RWPE2 (cell line): ENCODE data around the gene SETD2.

Experiments used
- ATAC-seq: fragments of 200-7000 bp; cut with Tn5 transposase; 3 replicates; pipeline ENCODE4 v1.9.1; 2021; ENCODE audit warnings: low read depth
- DNase-seq: peaks from one replicate; pipeline ENCODE4 v3.0.0-alpha.2; 2020; ENCODE audit warnings: low spot score
- H3K27ac ChIP-seq: fragments of 450-650 bp; 2 replicates; pipeline ENCODE4 v1.5.1; 2017; ENCODE audit warnings: mild to moderate bottlenecking; ENCODE audit not compliant: poor library complexity, severe bottlenecking
- H3K27me3 ChIP-seq: fragments of 250-450 bp; sonication (Bioruptor Pico); 2 replicates; pipeline ENCODE4 v1.5.1; 2021; ENCODE audit warnings: mild to moderate bottlenecking, moderate library complexity; ENCODE audit not compliant: insufficient read depth, poor library complexity, severe bottlenecking
- H3K36me3 ChIP-seq: fragments of 250-450 bp; sonication (Bioruptor Pico); 2 replicates; pipeline ENCODE4 v1.5.1; 2020; ENCODE audit warnings: low read depth, mild to moderate bottlenecking, moderate library complexity
- H3K4me1 ChIP-seq: fragments of 250-450 bp; sonication (Bioruptor Pico); 2 replicates; pipeline ENCODE4 v1.5.1; 2021; ENCODE audit warnings: mild to moderate bottlenecking, moderate library complexity; ENCODE audit not compliant: insufficient read depth, poor library complexity, severe bottlenecking
- H3K4me3 ChIP-seq: fragments of 250-450 bp; sonication (Bioruptor Pico); 2 replicates; pipeline ENCODE4 v1.5.1; 2021; ENCODE audit warnings: mild to moderate bottlenecking, moderate library complexity; ENCODE audit not compliant: severe bottlenecking
- H3K9me3 ChIP-seq: fragments of 250-450 bp; sonication (Bioruptor Pico); 2 replicates; pipeline ENCODE4 v1.5.1; 2021; ENCODE audit warnings: mild to moderate bottlenecking, moderate library complexity; ENCODE audit not compliant: severe bottlenecking
- TF ChIP-seq, protein P1 (sequence below): fragments of 450-650 bp; IDR thresholded peaks from one replicate; pipeline ENCODE4 v1.5.1; 2017; ENCODE audit warnings: mild to moderate bottlenecking, moderate library complexity; ENCODE audit not compliant: poor library complexity, severe bottlenecking

The SETD2 gene

DNA sequence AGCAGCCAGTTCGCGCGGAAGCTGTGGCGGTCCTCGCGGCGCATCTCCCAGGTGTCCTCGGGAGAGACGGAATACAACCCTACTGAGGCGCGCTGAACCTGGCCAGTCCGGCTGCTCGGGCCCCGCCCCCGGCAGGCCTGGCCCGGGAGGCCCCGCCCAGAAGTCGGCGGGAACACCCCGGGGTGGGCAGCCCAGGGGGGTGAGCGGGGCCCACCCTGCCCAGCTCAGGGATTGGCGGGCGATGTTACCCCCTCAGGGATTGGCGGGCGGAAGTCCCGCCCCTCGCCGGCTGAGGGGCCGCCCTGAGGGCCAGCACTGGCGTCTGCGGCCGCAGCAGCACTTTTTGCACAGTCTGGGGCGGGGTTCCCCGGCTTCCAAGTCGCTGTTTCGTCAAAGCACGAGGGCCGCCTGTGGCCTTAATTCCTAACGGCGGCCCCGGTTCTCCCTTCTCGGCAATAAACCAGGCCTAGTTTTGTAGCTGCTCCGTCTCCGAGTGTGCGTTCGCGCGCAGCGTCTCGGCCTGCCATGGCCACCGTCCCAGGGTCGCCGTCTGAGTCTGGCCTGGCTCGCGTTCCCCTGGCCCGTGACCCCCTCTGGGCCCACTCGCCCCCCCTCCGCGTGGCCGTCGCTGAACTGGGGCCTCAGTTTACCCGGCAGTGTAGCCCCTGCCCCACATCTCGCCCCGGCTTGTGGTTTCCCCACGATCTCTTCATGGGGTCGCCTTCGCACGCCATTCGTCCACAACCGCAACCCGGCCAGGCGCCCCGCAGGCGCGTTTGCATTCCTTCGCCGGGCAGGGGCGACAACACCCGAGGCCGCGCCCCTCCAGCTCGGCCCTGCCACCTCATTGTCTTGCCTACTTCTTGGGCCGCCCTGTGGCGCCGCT is 154.4 kb downstream of the SETD2 start:
- peak overlapping the region; percentile 15 for H3K4me3 ChIP-seq
- H3K27ac ChIP-seq = no peak overlapping the region
- DNase-seq (peak; percentile 72), ATAC-seq (peak; percentile 73)
- TF ChIP-seq, protein P1, sequence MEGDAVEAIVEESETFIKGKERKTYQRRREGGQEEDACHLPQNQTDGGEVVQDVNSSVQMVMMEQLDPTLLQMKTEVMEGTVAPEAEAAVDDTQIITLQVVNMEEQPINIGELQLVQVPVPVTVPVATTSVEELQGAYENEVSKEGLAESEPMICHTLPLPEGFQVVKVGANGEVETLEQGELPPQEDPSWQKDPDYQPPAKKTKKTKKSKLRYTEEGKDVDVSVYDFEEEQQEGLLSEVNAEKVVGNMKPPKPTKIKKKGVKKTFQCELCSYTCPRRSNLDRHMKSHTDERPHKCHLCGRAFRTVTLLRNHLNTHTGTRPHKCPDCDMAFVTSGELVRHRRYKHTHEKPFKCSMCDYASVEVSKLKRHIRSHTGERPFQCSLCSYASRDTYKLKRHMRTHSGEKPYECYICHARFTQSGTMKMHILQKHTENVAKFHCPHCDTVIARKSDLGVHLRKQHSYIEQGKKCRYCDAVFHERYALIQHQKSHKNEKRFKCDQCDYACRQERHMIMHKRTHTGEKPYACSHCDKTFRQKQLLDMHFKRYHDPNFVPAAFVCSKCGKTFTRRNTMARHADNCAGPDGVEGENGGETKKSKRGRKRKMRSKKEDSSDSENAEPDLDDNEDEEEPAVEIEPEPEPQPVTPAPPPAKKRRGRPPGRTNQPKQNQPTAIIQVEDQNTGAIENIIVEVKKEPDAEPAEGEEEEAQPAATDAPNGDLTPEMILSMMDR = no peak
- H3K36me3 ChIP-seq = peaks cover 37% of the 10 kb centered on the region
- H3K4me1 ChIP-seq = no peaks in the 10 kb centered on the region
- no peaks in the 10 kb centered on the region for H3K9me3 ChIP-seq
- no peaks in the 10 kb centered on the region for H3K27me3 ChIP-seq

DNA sequence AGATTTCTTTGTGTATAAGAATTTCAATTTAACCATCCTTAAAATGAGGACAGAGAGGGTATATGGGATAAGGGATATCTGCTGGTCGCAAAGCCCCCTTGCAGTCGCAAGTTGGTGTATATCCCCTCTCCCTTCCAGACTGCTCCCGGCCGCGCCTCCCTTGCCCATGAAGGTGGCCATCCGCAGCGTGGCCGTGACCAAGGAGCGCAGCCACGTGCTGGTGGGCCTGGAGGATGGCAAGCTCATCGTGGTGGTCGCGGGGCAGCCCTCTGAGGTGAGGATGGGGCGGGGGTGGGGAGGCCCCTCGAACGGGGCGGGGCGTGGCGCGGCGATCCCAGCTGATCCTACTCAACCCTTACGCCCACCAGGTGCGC is 155.1 kb downstream of the SETD2 start:
- Histone ChIP-seq H3K4me3 (peak overlapping the region; percentile 15), H3K9me3 (no peaks in the 10 kb centered on the region), H3K4me1 (no peaks in the 10 kb centered on the region), H3K36me3 (peaks cover 41% of the 10 kb centered on the region), H3K27me3 (no peaks in the 10 kb centered on the region), H3K27ac (no peak overlapping the region)
- DNase-seq = no peak
- TF ChIP-seq, protein P1 = no peak
- no peak for ATAC-seq

DNA sequence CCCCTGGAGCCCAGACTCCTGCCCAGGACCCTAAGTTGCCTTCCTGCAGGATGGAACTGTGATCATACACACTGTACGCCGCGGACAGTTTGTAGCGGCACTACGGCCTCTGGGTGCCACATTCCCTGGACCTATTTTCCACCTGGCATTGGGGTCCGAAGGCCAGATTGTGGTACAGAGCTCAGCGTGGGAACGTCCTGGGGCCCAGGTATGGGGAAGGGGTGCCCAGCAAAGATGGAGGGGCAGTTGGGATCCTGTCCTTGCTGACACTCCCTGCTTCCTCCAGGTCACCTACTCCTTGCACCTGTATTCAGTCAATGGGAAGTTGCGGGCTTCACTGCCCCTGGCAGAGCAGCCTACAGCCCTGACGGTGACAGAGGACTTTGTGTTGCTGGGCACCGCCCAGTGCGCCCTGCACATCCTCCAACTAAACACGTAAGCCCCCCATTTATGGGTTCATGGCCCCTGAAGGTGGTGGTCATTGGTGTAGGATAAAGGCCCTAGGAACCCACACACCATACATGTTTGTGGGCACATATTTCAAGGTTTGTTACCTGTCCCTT is 155.6 kb downstream of the SETD2 start:
- DNase-seq (no peak), ATAC-seq (no peak)
- Histone ChIP-seq H3K27me3 (no peaks in the 10 kb centered on the region), H3K4me3 (no peak overlapping the region), H3K4me1 (no peaks in the 10 kb centered on the region), H3K9me3 (no peaks in the 10 kb centered on the region), H3K27ac (no peak overlapping the region), H3K36me3 (peaks cover 47% of the 10 kb centered on the region)
- TF ChIP-seq, protein P1 = no peak

DNA sequence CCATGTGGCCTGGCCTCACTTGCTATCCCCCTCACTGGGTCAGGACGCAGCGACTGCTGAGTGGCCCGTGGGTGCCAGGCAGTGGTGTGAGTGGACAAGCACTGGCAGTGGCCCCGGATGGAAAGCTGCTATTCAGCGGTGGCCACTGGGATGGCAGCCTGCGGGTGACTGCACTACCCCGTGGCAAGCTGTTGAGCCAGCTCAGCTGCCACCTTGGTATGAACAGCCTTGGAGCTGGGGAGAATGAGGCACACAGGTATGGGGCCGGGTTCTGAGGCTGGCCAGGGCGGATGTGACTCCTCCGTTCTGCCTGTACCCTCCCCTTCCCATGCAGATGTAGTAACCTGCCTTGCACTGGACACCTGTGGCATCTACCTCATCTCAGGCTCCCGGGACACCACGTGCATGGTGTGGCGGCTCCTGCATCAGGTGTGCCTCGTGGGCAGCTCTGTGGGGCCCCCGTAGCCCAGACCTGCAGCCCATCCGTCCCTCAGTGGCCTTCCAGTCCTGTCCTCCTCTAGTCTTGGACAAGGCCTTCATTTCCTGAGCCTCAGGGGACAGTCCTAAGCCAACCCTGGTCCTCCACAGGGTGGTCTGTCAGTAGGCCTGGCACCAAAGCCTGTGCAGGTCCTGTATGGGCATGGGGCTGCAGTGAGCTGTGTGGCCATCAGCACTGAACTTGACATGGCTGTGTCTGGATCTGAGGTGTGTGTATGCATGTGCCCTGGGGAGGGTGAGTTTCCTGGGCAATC is 156.3 kb downstream of the SETD2 start:
- no peak overlapping the region for H3K4me3 ChIP-seq

More for the DNA sequence above, 156.3 kb downstream of the SETD2 start:
- ATAC-seq (no peak), DNase-seq (peak; percentile 59)
- no peaks in the 10 kb centered on the region for H3K4me1 ChIP-seq
- H3K27me3 ChIP-seq = no peaks in the 10 kb centered on the region
- H3K9me3 ChIP-seq = no peaks in the 10 kb centered on the region
- H3K36me3 ChIP-seq = peaks cover 51% of the 10 kb centered on the region
- TF ChIP-seq, protein P1 = no peak
- no peak overlapping the region for H3K27ac ChIP-seq
